DND-41 (cell line): ENCODE results near the gene SNX25.

Experiments
- CTCF ChIP-seq: IDR thresholded peaks from 2 replicates; pipeline ENCODE4 v1.5.1; 2012; ENCODE audit warnings: borderline replicate concordance, low read length, moderate library complexity, mild to moderate bottlenecking; ENCODE audit not compliant: poor library complexity, severe bottlenecking; ENCODE audit errors: extremely low read depth
- EZH2 ChIP-seq: IDR thresholded peaks from 3 replicates; pipeline ENCODE4 v1.6.1; 2012; ENCODE audit warnings: borderline replicate concordance, low read depth, mild to moderate bottlenecking, moderate library complexity, low read length, inconsistent platforms; ENCODE audit not compliant: severe bottlenecking

GRCh38 chr4:185218312-185218711 lies 8.9 kb downstream of the SNX25 start:
- TF ChIP-seq CTCF (no peak), EZH2 (no peak)
